Epithelial cell of prostate (primary cell): ENCODE results near the gene YES1.
"Not testable (repeated sequence)": the region's sequence is repeated elsewhere in the genome, so short reads cannot be mapped to it uniquely, and the experiment has no call there.

ENCODE experiments used
- DNase-seq: peaks from one replicate; pipeline ENCODE4 v3.0.0-alpha.2; 2011; ENCODE audit warnings: low read depth, low spot score
- H3K27ac ChIP-seq: fragments of 450-650 bp; 2 replicates; pipeline ENCODE4 v1.5.1; 2017; ENCODE audit warnings: mild to moderate bottlenecking

The YES1 gene

GRCh38 chr18:825891-826585 is 14.0 kb upstream of the YES1 start:
- H3K27ac ChIP-seq: no peak overlapping the region
- no peak for DNase-seq

- no peak for DNase-seq
- no peak overlapping the region for H3K27ac ChIP-seq
Observed at GRCh38 chr18:824179-824578, 12.1 kb upstream of the YES1 start.

DNA sequence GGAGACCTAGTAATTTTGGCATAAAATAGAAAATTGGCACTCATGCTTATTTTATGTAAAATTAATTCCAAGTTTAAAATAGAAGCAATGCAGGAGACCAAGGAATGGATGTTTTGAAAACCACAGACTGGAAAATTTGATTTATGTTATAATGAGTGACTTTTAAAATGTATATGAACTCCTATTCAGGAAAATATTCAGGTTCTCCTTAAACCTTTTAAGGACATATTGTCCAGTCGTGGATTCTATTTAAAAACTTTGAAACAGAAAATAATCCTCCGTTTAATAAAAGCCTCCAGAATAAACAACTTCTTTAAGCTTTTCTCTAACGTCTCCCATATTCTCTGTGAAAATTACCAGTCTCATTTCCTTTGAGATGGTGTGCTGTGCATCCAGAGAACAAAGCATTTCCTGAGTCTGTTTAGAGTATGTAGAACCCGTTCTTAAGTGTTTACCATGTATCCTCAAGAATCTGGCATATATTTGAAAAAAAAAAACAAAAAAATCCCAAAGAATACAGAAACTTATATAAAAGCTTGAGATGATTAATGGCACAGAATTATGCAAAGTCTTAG is 8.6 kb upstream of the YES1 start:
- no peak overlapping the region for H3K27ac ChIP-seq
- DNase-seq: no peak

DNA sequence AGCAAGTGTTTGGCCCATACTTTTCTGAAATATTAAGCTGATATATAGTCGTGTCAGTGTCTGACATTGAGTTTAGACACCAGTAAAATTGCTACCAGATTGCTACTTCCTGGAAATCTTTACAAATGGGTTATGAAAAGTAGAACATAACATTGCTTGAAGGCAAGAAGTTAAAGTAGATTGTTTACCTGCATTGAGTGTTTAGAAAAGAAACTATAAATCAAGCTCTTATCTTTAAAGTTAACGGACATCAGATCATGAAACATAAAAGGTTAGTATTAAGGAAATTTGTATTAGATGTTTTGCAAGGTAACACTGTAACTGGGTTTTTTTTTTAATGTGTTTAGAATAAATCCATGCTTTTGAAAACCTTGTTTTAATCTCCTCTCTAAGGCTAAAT is 4.8 kb upstream of the YES1 start:
- no peak overlapping the region for H3K27ac ChIP-seq
- DNase-seq: no peak

- no peak overlapping the region for H3K27ac ChIP-seq
- DNase-seq: no peak
Observed at GRCh38 chr18:816088-816653, 4.1 kb upstream of the YES1 start.

GRCh38 chr18:815353-815752 is 3.3 kb upstream of the YES1 start:
- H3K27ac ChIP-seq: no peak overlapping the region
- no peak for DNase-seq

DNA sequence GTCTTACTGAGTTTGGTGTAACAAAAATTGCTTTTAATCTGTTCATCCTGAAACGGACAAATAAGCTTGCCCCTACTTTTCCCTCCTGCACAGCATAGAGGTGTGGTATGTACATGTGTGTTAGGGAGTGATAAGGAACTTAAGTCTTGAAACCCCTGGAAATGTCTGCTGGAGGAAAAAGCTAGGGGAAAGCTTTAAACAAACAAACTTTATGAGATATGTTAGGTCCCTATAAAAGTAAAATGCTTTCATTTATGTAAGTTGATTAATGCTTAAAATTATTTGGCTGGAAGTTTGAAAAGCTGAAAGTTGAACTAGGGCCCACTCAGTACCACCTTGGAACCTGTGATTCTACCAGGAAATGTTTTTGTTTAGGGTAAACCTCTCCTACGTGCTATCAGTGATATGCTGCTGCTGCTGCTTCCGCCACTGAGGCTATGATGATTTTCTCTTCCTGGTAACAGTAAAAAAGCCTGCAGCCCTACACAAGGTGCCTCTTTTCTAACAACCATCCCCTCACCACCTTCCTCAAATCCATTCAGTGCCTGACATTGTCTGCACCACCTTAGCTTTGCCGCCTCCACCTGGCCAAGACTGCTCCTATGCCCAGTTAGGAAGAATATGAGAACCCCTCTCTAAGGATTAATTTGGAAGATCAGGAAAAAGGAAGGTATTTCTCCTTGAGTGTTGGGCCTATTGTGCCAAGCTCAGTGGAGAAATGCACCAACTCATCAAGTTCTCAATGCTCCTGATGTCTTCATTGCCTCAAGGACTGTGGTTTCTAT is 2.5 kb upstream of the YES1 start:
- DNase-seq: no peak
- no peak overlapping the region for H3K27ac ChIP-seq

DNA sequence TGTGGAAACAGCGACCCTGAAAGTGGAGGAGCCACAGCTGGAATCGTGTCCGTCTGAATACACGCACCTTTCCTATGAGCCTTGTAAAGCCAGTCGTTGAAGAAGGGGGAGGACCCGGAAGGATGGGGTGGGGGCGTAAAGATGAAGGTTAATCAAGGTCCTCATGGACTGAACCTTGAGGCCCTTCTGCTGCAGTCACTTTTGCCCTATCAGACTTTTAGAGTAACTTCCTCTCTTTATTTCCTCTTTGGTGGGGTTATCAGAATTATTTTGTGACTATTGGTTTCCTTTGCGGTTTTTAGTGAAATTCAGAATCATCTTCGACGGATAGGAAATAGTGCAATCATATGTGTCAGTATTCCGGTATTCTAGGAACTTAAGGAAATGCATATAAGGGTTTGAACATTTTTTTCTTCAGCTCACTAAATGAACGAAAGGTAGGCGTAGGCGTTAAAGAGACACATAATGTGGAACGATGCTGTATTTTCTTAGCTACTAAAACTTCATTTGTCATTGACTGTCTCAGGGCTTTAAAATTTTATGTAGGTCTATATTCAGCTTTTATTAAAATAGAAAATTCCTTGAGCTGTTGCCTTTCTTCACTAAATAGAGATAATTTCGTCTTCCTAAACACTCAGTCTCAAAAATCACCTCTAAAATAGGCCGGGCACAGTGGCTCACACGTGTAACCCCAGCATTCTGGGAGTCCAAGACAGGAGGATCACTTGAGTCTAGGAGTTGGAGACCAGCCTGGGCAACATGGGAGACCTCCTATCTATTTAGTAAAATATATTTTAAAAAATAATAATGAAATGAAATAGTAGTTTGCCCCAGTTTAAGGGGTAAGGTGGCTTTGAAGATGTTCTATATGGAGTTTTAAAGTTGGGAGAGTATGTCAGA is 1.4 kb upstream of the YES1 start:
- no peak for DNase-seq

DNA sequence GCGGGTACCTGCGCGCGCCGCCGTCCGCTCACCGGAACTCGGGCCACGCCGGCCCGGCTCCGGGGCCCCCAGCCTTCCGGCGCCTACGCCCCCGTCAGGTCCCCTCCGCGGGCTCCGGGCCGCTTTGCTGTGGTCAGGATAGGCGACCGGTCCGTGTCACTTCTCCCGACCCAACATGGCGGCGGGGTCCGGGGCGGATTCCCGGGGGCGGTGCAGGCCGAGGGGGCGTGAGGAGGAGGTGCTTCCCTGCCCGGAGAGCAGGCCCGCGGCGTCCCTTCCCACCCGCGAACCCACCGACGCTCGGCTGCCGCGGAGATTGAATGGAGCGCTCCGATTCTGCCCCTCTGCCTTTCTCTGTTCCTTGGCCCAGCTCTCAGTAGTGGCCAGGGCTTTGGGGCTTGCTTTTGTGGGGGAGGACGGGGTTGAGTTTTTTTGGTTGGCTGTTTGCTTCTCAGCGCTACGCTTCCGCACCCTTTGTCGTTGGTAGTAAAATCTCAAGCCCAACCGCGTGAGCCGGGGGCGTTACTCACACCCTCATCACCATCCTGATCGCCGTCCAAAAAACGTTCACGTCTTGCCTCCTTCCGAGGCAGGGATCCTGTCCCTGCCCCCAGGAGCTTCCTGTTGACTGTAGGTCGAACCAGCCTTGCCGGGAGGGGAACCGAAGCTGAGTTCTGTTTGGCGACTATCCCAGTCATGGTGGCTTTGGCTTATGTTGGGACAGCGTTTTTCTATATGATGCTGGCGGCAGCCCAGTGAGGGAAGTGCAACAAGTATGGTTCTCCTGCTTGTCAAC is 532 bp upstream of the YES1 start:
- peak overlapping the region; percentile 93 for H3K27ac ChIP-seq
- DNase-seq: peak; percentile 56

More for the DNA sequence above, 1.4 kb upstream of the YES1 start:
- peak overlapping the region; percentile 93 for H3K27ac ChIP-seq

DNA sequence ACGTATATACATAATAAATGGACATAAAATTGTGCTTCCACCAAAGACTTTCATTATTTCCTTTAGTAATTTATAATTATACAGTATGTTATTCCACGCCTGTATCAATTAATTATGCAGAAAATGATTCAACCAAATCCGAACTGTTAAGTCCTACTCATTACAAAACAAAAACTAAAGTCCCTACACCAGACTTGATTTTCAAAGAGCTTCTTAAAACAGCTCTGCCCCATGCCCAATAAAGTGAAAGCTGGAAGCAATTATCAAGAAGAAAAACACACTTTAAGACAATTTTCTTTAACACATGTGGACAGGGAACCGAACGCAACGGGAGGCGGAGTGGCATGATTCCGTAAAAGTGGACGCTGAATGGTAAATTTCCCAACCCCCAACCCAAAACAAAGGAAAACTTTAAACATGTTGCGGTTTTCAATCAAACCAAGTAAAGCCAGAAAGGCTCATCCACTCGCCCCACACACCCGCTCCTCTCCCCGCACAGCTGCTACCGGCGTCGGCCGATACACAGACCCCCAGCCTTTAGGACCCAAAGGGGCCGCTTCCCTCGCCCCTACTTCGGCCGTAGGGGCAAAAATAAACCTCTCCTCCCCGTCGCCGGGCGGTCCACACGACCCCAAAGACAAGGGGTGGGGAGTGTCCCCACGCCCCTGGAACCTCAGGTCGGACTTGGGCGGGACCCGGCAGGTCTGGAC is 705 bp downstream of the YES1 start:
- H3K27ac ChIP-seq: peak overlapping the region; percentile 93
- DNase-seq: no peak

GRCh38 chr18:809985-810642 is 1.9 kb downstream of the YES1 start:
- no peak for DNase-seq
- H3K27ac ChIP-seq: no peak overlapping the region

GRCh38 chr18:809228-809627 is 2.8 kb downstream of the YES1 start:
- not testable (repeated sequence) for DNase-seq, H3K27ac ChIP-seq

GRCh38 chr18:808502-808901 is 3.5 kb downstream of the YES1 start:
- no peak overlapping the region for H3K27ac ChIP-seq
- DNase-seq: no peak

DNA sequence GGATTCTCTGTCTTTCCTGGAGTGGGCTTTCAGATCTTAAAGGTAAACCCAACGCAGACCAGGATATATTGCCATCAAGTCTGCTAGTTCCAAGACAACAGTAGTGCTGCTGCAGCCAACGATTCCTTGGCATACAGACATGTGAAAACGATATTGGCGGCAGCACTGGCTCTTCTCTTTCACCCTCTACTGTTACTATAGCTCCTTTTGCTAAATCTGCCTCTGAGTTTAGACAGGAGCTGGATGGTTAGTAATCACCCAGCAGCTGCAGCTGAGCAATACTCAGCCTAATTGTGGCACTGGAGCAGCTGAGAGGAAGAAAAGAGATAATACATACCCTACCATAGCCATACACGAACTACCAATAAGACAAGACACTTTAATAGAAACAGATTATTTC is 4.0 kb downstream of the YES1 start:
- no peak overlapping the region for H3K27ac ChIP-seq
- no peak for DNase-seq

GRCh38 chr18:805755-806110 is 6.3 kb downstream of the YES1 start:
- no peak overlapping the region for H3K27ac ChIP-seq
- DNase-seq: no peak

DNA sequence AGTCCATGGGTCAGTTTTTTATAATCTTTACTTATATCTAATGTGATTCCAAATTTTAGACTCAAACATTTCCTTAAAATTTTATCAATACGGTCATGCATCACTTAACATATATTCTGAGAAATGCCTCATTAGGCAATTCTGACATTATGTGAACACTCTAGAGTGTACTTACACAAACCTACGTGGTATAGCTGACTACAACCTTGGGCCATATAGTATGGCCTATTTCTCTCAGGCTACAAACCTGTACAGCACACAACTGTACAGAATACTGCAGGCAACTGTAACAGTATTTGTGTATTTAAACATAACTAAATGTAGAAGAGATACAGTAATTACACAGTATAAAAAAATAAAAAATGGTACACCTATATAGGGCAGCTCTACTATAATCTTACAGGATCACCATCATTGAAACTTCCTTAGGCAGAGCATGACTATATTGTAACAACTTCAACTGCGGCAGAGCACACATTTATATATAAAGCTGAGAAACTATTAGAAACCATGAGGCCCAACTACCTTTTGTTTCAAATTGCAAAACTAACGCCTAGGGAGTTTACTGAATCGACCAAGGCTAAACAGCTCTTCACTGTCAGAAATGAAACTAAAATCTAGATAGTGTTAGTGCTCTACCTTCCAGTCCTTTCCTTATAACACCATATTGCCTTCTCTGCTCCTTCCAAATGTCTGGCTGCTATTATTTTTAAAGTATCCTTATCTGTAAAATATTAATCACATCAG is 6.9 kb downstream of the YES1 start:
- H3K27ac ChIP-seq: no peak overlapping the region
- no peak for DNase-seq

- no peak overlapping the region for H3K27ac ChIP-seq
- no peak for DNase-seq
Observed at GRCh38 chr18:801137-801536, 10.9 kb downstream of the YES1 start.

GRCh38 chr18:799943-800342 is 12.1 kb downstream of the YES1 start:
- H3K27ac ChIP-seq: no peak overlapping the region
- DNase-seq: no peak
